Measurements from ENCODE around the gene CELA2B.

DNA sequence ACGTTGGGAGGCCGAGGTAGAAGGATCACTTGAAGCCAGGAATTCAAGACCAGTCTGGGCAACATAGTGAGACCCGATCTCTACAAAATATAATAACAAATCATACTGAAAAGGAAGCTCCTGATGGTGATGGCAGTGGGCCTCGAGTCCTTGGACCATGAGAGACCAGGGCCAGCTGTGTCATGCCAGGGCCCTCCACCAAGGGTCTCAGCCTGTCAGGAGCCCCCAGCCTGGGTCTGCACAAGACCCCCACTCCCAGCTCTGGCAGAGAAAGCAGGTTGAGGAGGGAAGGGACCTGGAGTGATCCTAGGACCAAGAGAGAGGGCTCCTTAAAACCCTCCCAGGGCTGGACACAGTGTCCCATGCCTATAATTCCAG lies 44.3 kb upstream of the CELA2B start:
- no peak for TF ChIP-seq POLR2A (IDR thresholded peaks at IDR 0.05)
- TF ChIP-seq, protein P1, sequence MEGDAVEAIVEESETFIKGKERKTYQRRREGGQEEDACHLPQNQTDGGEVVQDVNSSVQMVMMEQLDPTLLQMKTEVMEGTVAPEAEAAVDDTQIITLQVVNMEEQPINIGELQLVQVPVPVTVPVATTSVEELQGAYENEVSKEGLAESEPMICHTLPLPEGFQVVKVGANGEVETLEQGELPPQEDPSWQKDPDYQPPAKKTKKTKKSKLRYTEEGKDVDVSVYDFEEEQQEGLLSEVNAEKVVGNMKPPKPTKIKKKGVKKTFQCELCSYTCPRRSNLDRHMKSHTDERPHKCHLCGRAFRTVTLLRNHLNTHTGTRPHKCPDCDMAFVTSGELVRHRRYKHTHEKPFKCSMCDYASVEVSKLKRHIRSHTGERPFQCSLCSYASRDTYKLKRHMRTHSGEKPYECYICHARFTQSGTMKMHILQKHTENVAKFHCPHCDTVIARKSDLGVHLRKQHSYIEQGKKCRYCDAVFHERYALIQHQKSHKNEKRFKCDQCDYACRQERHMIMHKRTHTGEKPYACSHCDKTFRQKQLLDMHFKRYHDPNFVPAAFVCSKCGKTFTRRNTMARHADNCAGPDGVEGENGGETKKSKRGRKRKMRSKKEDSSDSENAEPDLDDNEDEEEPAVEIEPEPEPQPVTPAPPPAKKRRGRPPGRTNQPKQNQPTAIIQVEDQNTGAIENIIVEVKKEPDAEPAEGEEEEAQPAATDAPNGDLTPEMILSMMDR (IDR thresholded peaks at IDR 0.05) = no peak

Data from right lobe of liver (tissue), 4 donors.